Measurements from ENCODE around the gene CDH4.

DNA sequence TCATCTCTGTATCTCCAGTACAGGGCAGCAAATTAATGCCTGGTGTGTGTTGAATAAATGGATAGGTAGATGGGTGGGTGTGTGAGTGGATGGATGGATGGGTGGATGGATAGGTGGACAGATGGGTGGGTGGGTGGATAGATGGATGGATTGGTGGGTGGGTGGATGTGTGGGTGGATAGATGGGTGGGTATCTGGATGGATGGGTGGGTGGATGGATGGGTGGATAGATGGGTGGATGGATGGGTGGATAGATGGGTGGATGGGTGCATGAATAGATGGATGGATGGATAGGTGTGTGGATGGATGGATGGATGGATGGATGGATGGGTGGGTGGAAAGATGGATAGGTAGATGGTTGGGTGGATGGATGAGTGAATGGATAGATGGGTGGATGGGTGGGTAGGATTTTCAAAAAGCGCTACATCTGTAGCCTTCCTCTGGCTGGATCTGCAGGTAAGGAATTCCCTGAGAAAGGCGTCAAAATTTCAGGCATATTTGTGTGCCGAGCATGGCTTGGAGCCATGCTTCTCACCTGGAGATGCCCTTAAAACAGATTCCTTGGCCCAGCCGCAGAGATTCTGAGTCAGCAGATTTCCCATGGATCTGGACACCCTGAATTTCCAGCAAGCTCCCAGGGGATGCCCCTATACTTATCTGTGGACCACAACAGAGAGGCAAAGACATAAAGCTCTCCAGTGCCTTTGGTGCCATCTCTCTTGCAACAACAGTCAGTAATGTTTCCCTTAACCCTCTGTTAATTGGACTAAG is 177.6 kb downstream of the CDH4 start:
- TF ChIP-seq, protein P1, sequence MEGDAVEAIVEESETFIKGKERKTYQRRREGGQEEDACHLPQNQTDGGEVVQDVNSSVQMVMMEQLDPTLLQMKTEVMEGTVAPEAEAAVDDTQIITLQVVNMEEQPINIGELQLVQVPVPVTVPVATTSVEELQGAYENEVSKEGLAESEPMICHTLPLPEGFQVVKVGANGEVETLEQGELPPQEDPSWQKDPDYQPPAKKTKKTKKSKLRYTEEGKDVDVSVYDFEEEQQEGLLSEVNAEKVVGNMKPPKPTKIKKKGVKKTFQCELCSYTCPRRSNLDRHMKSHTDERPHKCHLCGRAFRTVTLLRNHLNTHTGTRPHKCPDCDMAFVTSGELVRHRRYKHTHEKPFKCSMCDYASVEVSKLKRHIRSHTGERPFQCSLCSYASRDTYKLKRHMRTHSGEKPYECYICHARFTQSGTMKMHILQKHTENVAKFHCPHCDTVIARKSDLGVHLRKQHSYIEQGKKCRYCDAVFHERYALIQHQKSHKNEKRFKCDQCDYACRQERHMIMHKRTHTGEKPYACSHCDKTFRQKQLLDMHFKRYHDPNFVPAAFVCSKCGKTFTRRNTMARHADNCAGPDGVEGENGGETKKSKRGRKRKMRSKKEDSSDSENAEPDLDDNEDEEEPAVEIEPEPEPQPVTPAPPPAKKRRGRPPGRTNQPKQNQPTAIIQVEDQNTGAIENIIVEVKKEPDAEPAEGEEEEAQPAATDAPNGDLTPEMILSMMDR (IDR thresholded peaks at IDR 0.05), result no peak
- no peak for TF ChIP-seq ZFX (IDR thresholded peaks at IDR 0.05; ENCODE audit: borderline replicate concordance)
